Kidney epithelial cell (primary cell): ENCODE data around the gene ADIPOQ. TPM values are rescaled to one million over a fixed set of nuclear protein-coding genes. Genes with fewer than 3 reads are reported as not detected.
"Not testable (repeated sequence)": the region's sequence is repeated elsewhere in the genome, so short reads cannot be mapped to it uniquely, and the experiment has no call there.

Source experiments
- DNase-seq: peaks from one replicate; pipeline ENCODE4 v3.0.0-alpha.2; 2010; ENCODE audit warnings: low read depth
- H3K27me3 ChIP-seq: 2 replicates; pipeline ENCODE4 v1.6.0; 2011; ENCODE audit warnings: low read length; ENCODE audit not compliant: control insufficient read depth, insufficient read depth
- H3K36me3 ChIP-seq: 2 replicates; pipeline ENCODE4 v1.5.1; 2011; ENCODE audit warnings: low read length; ENCODE audit not compliant: control insufficient read depth, insufficient read depth
- H3K4me3 ChIP-seq: 2 replicates; pipeline ENCODE4 v1.5.1; 2011; ENCODE audit warnings: low read depth, mild to moderate bottlenecking, control low read depth, low read length
- total RNA-seq: library from RNA; depleted of rRNA; stranded (reverse); fragments of >200 nt; gene quantifications from 2 replicates; pipeline ENCODE4 v1.2.3, GENCODE V29; 2015
- TF ChIP-seq, protein P1 (sequence below): IDR thresholded peaks from 2 replicates; pipeline ENCODE4 v1.5.1; 2011; ENCODE audit warnings: mild to moderate bottlenecking, moderate library complexity, low read length, control low read depth, inconsistent platforms; ENCODE audit not compliant: insufficient read depth, poor library complexity, severe bottlenecking

The ADIPOQ gene
- not detected in 2 replicates for total RNA-seq

DNA sequence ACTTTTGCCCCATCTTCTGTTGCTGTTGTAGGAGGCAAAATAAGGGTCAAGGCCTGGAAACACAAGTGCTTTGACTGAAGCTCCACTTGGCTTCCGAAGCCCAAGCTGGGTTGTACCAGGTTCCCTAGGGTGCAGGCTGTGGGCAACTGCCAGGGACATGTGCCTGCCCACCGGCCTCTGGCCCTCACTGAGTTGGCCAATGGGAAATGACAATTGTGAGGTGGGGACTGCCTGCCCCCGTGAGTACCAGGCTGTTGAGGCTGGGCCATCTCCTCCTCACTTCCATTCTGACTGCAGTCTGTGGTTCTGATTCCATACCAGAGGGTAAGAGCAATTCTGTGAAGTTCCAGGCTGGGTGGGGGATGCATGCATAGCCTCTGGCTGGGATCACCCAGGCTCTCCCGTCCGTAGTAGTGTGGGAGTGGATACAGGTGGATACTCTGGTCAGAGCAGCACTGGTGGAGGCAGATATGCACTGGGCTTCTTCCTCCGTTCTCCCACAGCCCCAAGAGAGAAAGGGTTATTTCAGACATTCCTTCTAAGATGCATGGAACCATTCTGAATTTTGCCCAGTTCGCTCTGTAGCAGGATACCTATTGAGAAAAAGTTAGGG is at the start of gene ADIPOQ:
ADIPOQ (plus strand) TSS at position 285 of the 613 bp plus-strand sequence. CDS start 10,349 bp downstream, outside the sequence.
- TF ChIP-seq, protein P1, sequence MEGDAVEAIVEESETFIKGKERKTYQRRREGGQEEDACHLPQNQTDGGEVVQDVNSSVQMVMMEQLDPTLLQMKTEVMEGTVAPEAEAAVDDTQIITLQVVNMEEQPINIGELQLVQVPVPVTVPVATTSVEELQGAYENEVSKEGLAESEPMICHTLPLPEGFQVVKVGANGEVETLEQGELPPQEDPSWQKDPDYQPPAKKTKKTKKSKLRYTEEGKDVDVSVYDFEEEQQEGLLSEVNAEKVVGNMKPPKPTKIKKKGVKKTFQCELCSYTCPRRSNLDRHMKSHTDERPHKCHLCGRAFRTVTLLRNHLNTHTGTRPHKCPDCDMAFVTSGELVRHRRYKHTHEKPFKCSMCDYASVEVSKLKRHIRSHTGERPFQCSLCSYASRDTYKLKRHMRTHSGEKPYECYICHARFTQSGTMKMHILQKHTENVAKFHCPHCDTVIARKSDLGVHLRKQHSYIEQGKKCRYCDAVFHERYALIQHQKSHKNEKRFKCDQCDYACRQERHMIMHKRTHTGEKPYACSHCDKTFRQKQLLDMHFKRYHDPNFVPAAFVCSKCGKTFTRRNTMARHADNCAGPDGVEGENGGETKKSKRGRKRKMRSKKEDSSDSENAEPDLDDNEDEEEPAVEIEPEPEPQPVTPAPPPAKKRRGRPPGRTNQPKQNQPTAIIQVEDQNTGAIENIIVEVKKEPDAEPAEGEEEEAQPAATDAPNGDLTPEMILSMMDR, result no peak
- no peak for DNase-seq
- no peaks in the 10 kb centered on the region for H3K36me3 ChIP-seq
- no peak within 1 kb of the TSS for H3K4me3 ChIP-seq
- peaks cover 5% of the 10 kb centered on the region for H3K27me3 ChIP-seq

DNA sequence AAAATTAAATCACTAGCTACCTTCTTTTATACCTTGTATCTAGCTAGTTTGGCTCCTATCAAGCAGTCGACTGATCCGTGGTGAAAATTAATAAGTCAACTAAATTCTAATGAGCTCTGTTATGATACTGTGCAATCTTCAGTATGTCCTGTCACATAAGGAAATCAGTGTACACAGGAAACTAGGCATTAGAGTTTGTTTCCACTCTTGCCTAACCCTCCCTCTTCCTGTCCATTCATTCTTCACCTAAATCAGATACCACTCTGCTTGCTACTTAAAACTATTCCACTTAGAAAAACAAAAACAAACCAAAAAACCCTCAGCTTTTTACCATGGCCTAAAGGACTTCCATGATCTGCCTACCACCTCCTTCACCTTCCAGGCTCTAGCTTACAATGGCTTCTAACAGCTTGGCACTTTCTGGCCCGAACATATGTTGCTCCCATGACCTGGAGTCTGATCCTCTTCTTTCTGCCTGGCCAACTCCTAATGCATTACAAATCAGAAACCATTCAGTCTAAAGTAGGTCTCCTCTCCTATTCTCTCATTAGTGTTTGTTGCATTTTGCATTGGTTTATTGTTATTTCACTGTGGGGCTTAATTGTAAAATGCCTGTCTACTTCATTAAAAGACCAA is 44.2 kb upstream of the ADIPOQ start:
- TF ChIP-seq, protein P1, result no peak
- Histone ChIP-seq H3K4me3 (no peak overlapping the region), H3K27me3 (no peaks in the 10 kb centered on the region), H3K36me3 (peaks cover 2% of the 10 kb centered on the region)
- DNase-seq, result no peak

DNA sequence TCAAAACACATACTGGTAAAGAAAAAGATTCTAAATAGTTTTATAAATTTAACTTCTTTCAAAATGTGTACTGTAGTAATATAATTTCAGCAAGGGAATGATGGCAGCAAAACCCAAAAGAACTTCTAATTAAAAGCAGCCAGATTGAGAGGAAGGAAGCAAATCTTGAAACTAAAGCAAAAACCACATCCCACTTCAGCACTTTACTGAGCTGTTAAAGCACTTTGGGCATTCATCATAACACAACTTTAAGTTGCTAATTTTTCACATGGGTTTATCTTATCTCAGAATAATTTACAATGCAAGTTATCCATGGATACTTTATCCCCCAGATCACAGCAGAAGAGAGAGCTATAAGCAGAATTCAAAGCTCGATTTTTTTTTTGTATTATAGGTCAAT is 42.2 kb upstream of the ADIPOQ start:
- no peaks in the 10 kb centered on the region for H3K27me3 ChIP-seq
- TF ChIP-seq, protein P1, result no peak
- no peak for DNase-seq
- peaks cover 2% of the 10 kb centered on the region for H3K36me3 ChIP-seq
- H3K4me3 ChIP-seq, result no peak overlapping the region

DNA sequence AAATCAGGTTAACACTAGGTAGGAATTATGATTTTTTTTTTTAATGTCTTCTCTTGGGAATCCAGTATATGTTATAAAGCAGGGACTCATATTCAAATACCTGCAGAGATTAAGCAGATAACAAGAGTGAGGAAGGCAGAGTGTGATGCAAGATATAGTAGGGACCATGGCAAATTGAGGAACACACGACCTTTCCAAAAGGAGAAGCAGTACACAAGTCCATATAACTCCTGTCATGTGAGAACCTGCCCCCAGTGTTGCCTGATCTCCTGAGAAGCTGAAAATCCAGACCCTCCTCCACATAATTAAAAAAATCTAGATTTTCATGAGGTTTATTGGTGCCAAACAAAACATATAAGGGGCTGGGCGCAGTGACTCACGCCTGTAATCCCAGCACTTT is 39.8 kb upstream of the ADIPOQ start:
- H3K4me3 ChIP-seq, result no peak overlapping the region
- TF ChIP-seq, protein P1, result no peak
- no peak for DNase-seq
- H3K27me3 ChIP-seq, result no peaks in the 10 kb centered on the region
- H3K36me3 ChIP-seq, result peaks cover 2% of the 10 kb centered on the region

DNA sequence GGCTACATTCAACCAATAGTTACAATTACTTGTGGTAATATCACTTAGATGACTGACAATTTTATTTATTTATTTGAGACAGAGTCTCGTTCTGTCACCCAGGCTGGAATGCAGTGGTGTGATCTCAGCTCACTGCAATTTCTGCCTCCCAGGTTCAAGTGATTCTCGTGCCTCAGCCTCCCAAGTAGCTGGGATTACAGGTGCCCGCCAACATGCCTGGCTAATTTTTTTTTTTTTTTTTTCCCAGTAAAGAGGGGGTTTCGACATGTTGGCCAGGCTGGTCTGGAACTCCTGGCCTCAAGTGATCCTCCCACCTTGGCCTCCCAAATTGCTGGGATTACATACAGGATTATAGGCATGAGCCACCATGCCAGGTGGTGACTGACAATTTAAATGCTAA is 39.1 kb upstream of the ADIPOQ start:
- H3K36me3 ChIP-seq, DNase-seq, H3K4me3 ChIP-seq, H3K27me3 ChIP-seq: not testable (repeated sequence)

DNA sequence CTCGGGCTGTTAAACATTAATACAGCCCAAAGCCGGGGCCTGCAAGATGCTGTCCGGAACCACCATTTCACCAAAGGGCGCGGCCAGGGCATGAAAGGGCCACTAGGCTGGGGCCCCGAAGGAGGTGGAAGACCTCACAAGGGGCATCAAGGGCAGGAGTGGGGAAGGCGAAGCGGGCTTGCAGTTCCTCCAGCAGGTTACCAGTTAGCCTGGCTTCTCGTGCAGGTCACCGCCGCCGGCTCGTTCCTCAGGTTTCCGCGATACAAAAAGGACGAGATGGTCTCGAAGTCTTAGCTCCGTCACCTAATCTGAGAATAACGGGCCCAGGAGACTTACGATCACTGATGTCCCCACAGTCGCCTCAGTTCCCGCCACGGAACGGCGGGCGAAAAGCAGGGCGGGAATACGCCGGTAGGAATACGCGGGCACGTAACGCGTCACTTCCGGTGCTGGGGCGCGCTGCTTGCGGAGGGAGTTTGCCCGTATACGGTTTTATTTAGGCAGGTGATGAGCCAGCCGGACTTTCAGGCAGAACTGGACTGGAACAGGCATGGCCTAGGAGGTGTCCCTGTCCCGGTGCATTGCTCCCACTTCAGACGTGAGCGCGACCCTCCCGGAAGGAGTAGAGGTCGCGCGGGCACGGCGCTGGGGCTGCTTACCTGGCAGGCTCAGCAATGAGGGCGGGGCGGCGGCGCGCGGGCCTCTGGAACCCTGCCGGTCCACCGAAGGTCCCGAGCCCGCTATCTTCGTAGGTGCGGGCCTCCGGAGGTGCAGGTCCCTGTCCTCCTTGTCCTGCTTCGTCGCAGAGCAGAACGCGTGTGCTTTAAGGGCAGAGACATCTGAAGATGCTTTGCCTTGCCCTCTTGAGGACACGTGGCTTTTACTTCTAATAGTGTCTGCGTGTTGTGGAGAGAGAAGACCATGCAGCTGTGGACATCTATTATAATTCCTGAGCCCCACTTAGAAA is 36.1 kb upstream of the ADIPOQ start, which contains the start of gene RFC4:
RFC4 (minus strand) TSS at position 394 of the 967 bp plus-strand sequence. CDS start 1,769 bp downstream, outside the sequence.
- no peak for DNase-seq
- Histone ChIP-seq H3K27me3 (no peaks in the 10 kb centered on the region), H3K36me3 (no peaks in the 10 kb centered on the region), H3K4me3 (peak within 1 kb of the TSS; percentile 79)
- TF ChIP-seq, protein P1, result no peak
